H9 (cell line): ENCODE measurements around the gene LSM4. TPM values are rescaled to one million over a fixed set of nuclear protein-coding genes. Genes with fewer than 3 reads are reported as not detected.
A peak's percentile ranks its signal among the peaks of the same experiment; 100 is the strongest.

ENCODE experiments used
- DNase-seq: peaks from one replicate; pipeline ENCODE4 v3.0.0-alpha.2; 2017
- H2AFZ ChIP-seq: one replicate; pipeline ENCODE4 v1.6.1; 2013; ENCODE audit warnings: mild to moderate bottlenecking, low read length, control low read depth, moderate library complexity
- H2AK5ac ChIP-seq: 2 replicates; pipeline ENCODE4 v1.6.1; 2013; ENCODE audit warnings: low read length, control low read depth, mixed read lengths; ENCODE audit not compliant: insufficient read length
- H2BK120ac ChIP-seq: one replicate; pipeline ENCODE4 v1.6.1; 2013; ENCODE audit warnings: low read depth, mild to moderate bottlenecking, low read length, control low read depth, inconsistent platforms; ENCODE audit not compliant: poor library complexity, severe bottlenecking
- H2BK12ac ChIP-seq: 2 replicates; pipeline ENCODE4 v1.6.1; 2013; ENCODE audit warnings: low read length, control low read depth, mixed read lengths, low read depth; ENCODE audit not compliant: insufficient read length
- H2BK15ac ChIP-seq: 2 replicates; pipeline ENCODE4 v1.6.1; 2013; ENCODE audit warnings: low read depth, low read length, control low read depth
- H2BK20ac ChIP-seq: one replicate; pipeline ENCODE4 v1.6.1; 2013; ENCODE audit warnings: low read depth, mild to moderate bottlenecking, low read length, control low read depth, inconsistent platforms; ENCODE audit not compliant: poor library complexity, severe bottlenecking
- H2BK5ac ChIP-seq: 2 replicates; pipeline ENCODE4 v1.6.1; 2013; ENCODE audit warnings: low read length, control low read depth, mixed read lengths; ENCODE audit not compliant: insufficient read length
- H3K14ac ChIP-seq: 2 replicates; pipeline ENCODE4 v1.6.1; 2013; ENCODE audit warnings: low read length, control low read depth; ENCODE audit not compliant: insufficient read depth
- H3K18ac ChIP-seq: 2 replicates; pipeline ENCODE4 v1.6.1; 2013; ENCODE audit warnings: low read depth, mild to moderate bottlenecking, mixed read lengths, low read length, control low read depth; ENCODE audit not compliant: insufficient read length
- H3K23ac ChIP-seq: 2 replicates; pipeline ENCODE4 v1.6.1; 2013; ENCODE audit warnings: low read length, control low read depth, mixed read lengths, low read depth; ENCODE audit not compliant: insufficient read length
- H3K23me2 ChIP-seq: 2 replicates; pipeline ENCODE4 v1.6.1; 2013; ENCODE audit warnings: low read depth, mild to moderate bottlenecking, mixed read lengths, low read length, control low read depth; ENCODE audit not compliant: insufficient read length, poor library complexity, severe bottlenecking
- H3K27ac ChIP-seq: 2 replicates; pipeline ENCODE4 v1.5.1; 2013; ENCODE audit warnings: low read length, control low read depth, mixed read lengths, low read depth; ENCODE audit not compliant: insufficient read length
- H3K27me3 ChIP-seq: 2 replicates; pipeline ENCODE4 v1.6.1; 2013; ENCODE audit warnings: low read length, control low read depth, inconsistent platforms; ENCODE audit not compliant: insufficient read depth
- H3K4ac ChIP-seq: 2 replicates; pipeline ENCODE4 v1.6.1; 2013; ENCODE audit warnings: low read depth, mild to moderate bottlenecking, control low read depth, inconsistent platforms, low read length, moderate library complexity
- H3K4me1 ChIP-seq: 2 replicates; pipeline ENCODE4 v1.6.1; 2013; ENCODE audit warnings: low read length, control low read depth, inconsistent platforms; ENCODE audit not compliant: insufficient read depth
- H3K4me2 ChIP-seq: 2 replicates; pipeline ENCODE4 v1.6.1; 2013; ENCODE audit warnings: low read length, control low read depth, mixed read lengths; ENCODE audit not compliant: insufficient read length, insufficient read depth
- H3K56ac ChIP-seq: 2 replicates; pipeline ENCODE4 v1.6.1; 2013; ENCODE audit warnings: low read depth, mild to moderate bottlenecking, mixed read lengths, low read length, control low read depth; ENCODE audit not compliant: insufficient read length
- H3K79me1 ChIP-seq: 2 replicates; pipeline ENCODE4 v1.6.1; 2013; ENCODE audit warnings: low read depth, mild to moderate bottlenecking, moderate library complexity, low read length, control low read depth, inconsistent platforms; ENCODE audit not compliant: insufficient read depth, poor library complexity, severe bottlenecking
- H3K79me2 ChIP-seq: 2 replicates; pipeline ENCODE4 v1.6.1; 2013; ENCODE audit warnings: low read length, control low read depth, inconsistent platforms; ENCODE audit not compliant: insufficient read depth
- H3K9ac ChIP-seq: 2 replicates; pipeline ENCODE4 v1.6.1; 2013; ENCODE audit warnings: low read length, control low read depth, mixed read lengths; ENCODE audit not compliant: insufficient read length; ENCODE audit errors: extremely low read depth
- H3K9me3 ChIP-seq: one replicate; pipeline ENCODE4 v1.6.1; 2013; ENCODE audit warnings: low read depth, low read length, inconsistent platforms; ENCODE audit not compliant: control insufficient read depth
- H3T11ph ChIP-seq: one replicate; pipeline ENCODE4 v1.6.1; 2013; ENCODE audit warnings: mild to moderate bottlenecking, low read length, control low read depth, inconsistent platforms
- H4K20me1 ChIP-seq: one replicate; pipeline ENCODE4 v1.6.1; 2013; ENCODE audit not compliant: control insufficient read depth, insufficient read length, insufficient read depth
- H4K5ac ChIP-seq: 2 replicates; pipeline ENCODE4 v1.6.1; 2013; ENCODE audit warnings: low read depth, mild to moderate bottlenecking, mixed read lengths, low read length, control low read depth; ENCODE audit not compliant: insufficient read length
- H4K8ac ChIP-seq: replicated peaks from 2 replicates; pipeline ENCODE4 v1.6.1; 2013; ENCODE audit warnings: low read length, control low read depth, mixed read lengths, low read depth; ENCODE audit not compliant: insufficient read length
- H4K91ac ChIP-seq: 2 replicates; pipeline ENCODE4 v1.6.1; 2013; ENCODE audit warnings: low read depth, mild to moderate bottlenecking, moderate library complexity, mixed read lengths, low read length, control low read depth; ENCODE audit not compliant: insufficient read length
- H3K27ac Mint-ChIP-seq, 3 experiments: 2 replicates in 2 of 3; 3 replicates in 1 of 3; pipeline ENCODE4 v1.8.0; 2020 to 2021; ENCODE audit warnings: mixed read lengths in 3 of 3, mild to moderate bottlenecking in 1 of 3, moderate library complexity in 1 of 3
- H3K27me3 Mint-ChIP-seq: 2 replicates; pipeline ENCODE4 v1.8.0; 2021; ENCODE audit warnings: low read depth, mild to moderate bottlenecking, moderate library complexity, mixed read lengths
- H3K36me3 Mint-ChIP-seq, 3 experiments: 2 replicates in 2 of 3; 3 replicates in 1 of 3; pipeline ENCODE4 v1.8.0; 2020 to 2021; ENCODE audit warnings: low read depth in 3 of 3, mixed read lengths in 3 of 3; ENCODE audit not compliant: insufficient read depth in 1 of 3
- H3K4me1 Mint-ChIP-seq, 2 experiments: 2 replicates each; pipeline ENCODE4 v1.8.0; 2020; ENCODE audit warnings: mixed read lengths in 2 of 2
- H3K4me3 Mint-ChIP-seq, 2 experiments: 2 replicates in 1 of 2; 3 replicates in 1 of 2; pipeline ENCODE4 v1.8.0; 2020 to 2021; ENCODE audit warnings: mild to moderate bottlenecking in 2 of 2, mixed read lengths in 2 of 2, moderate library complexity in 1 of 2
- H3K9me3 Mint-ChIP-seq, 2 experiments: 2 replicates in 1 of 2; 3 replicates in 1 of 2; pipeline ENCODE4 v1.8.0; 2020; ENCODE audit warnings: mild to moderate bottlenecking in 2 of 2, mixed read lengths in 2 of 2, moderate library complexity in 1 of 2
- CTCF ChIP-seq: fragments of 200-600 bp; sonication (generic); conservative IDR thresholded peaks from 3 replicates; pipeline ENCODE4 v1.8.0; 2021; ENCODE audit warnings: antibody characterized with exemption, mild to moderate bottlenecking
- WGBS: extraction: QIAGEN DNeasy Blood & Tissue Kit; methylation state at CpG from one replicate; pipeline ENCODE4 v1.1.7; 2013; ENCODE audit warnings: missing lambda C conversion rate, low lambda C conversion rate, mixed read lengths; ENCODE audit not compliant: insufficient read length; ENCODE audit errors: extremely low coverage; 5-methylcytosine and 5-hydroxymethylcytosine counted together
- total RNA-seq: library from RNA; stranded (reverse); gene quantifications from 2 replicates; pipeline ENCODE4 v1.2.1, GENCODE V29; 2021

Gene LSM4
- total RNA-seq, 1 experiment from 2014 or later, result 342 TPM

- H2BK5ac ChIP-seq, result no peak overlapping the region
- H3K18ac ChIP-seq, result no peak overlapping the region
- no peak overlapping the region for H2BK20ac ChIP-seq
- peaks cover 22 to 32% of the 10 kb centered on the region in 2 experiments for H3K4me1 Mint-ChIP-seq
- H4K8ac ChIP-seq, result no peak overlapping the region
- peaks cover 16% of the 10 kb centered on the region for H3K23me2 ChIP-seq
- H3K79me1 ChIP-seq, result no peaks in the 10 kb centered on the region
- H3T11ph ChIP-seq, result no peak overlapping the region
- peak overlapping the region; percentile 88 for H3K4me3 Mint-ChIP-seq
- no peak for TF ChIP-seq CTCF
- no CpG with 5 or more reads among the region's 9 CpGs for WGBS
- no peak overlapping the region for H3K56ac ChIP-seq
- no peak overlapping the region for H2AFZ ChIP-seq
- H3K27me3 ChIP-seq, result no peaks in the 10 kb centered on the region
- H2BK15ac ChIP-seq, result 0 out of 2 replicates have a peak overlapping the region, but pooled peaks have one; percentile 85
- no peak overlapping the region for H4K5ac ChIP-seq
- peak overlapping the region; percentile 73 to 94 (median 91) for H3K27ac Mint-ChIP-seq
- H3K27me3 Mint-ChIP-seq, result no peaks in the 10 kb centered on the region
- H2BK12ac ChIP-seq, result no peak overlapping the region
- H2AK5ac ChIP-seq, result peak overlapping the region; percentile 68
- H3K27ac ChIP-seq, result no peak overlapping the region
- peaks cover 18 to 27% (median 19%) of the 10 kb centered on the region in 3 experiments for H3K36me3 Mint-ChIP-seq
- H3K4me1 ChIP-seq, result peaks cover 8% of the 10 kb centered on the region; the same call in 1 of the 2 replicates
- H3K4me2 ChIP-seq, result peak overlapping the region; percentile 99
- no peak overlapping the region for H3K23ac ChIP-seq
- H3K4ac ChIP-seq, result no peak overlapping the region
- H4K91ac ChIP-seq, result no peak overlapping the region
- H3K79me2 ChIP-seq, result peaks cover 25% of the 10 kb centered on the region; the same call in 1 of the 2 replicates
- H4K20me1 ChIP-seq, result no peaks in the 10 kb centered on the region
- H3K14ac ChIP-seq, result no peak overlapping the region
- H3K9me3 ChIP-seq, result no peaks in the 10 kb centered on the region
- peak overlapping the region; percentile 93 for H3K9ac ChIP-seq
- no peaks in the 10 kb centered on the region for H3K9me3 Mint-ChIP-seq
- DNase-seq, result no peak
- no peak overlapping the region for H2BK120ac ChIP-seq
These were observed 1.2 kb downstream of the LSM4 start for GRCh38 chr19:18321734-18322102.
